H1 (cell line): ENCODE data around the gene SLC6A6. TPM values are rescaled to one million over a fixed set of nuclear protein-coding genes. Genes with fewer than 3 reads are reported as not detected.

Experiments used
- CTCF ChIA-PET: fragments of 300-600 bp; sonication (Branson Sonifier 250); formaldehyde crosslinking; loops from one replicate; lab custom pipeline; 2021; ENCODE audit not compliant: partially characterized antibody; lab: Charles Lee
- POLR2A ChIA-PET: fragments of 300-600 bp; sonication (Branson Sonifier 250); formaldehyde crosslinking; loops from one replicate; lab custom pipeline; 2021; ENCODE audit warnings: inconsistent platforms; ENCODE audit not compliant: partially characterized antibody; lab: Charles Lee
- DNase-seq, 2 experiments: peaks; one replicate each; pipeline versions ENCODE4 v3.0.0 to v3.0.0-alpha.2; 2010 to 2022; ENCODE audit warnings: low spot score in 2 of 2, low read depth in 1 of 2, mixed read lengths in 1 of 2
- FAIRE-seq: peaks from 2 replicates; lab custom pipeline; 2011; peaks lifted over from hg19 to GRCh38; lab: Jason Lieb, UNC
- H2AFZ ChIP-seq: 2 replicates; pipeline ENCODE4 v1.8.1; 2012; ENCODE audit warnings: low read length, inconsistent platforms
- H2AK5ac ChIP-seq: 2 replicates; pipeline ENCODE4 v1.6.1; 2013; ENCODE audit warnings: low read depth, low read length
- H2BK120ac ChIP-seq: replicated peaks from 2 replicates; pipeline ENCODE3; 2013; ENCODE audit warnings: low read depth, low read length, inconsistent platforms
- H2BK12ac ChIP-seq: 2 replicates; pipeline ENCODE4 v1.6.1; 2013; ENCODE audit warnings: low read depth, low read length
- H2BK15ac ChIP-seq: 2 replicates; pipeline ENCODE4 v1.6.1; 2013; ENCODE audit warnings: low read length
- H2BK20ac ChIP-seq: 2 replicates; pipeline ENCODE4 v1.6.1; 2013; ENCODE audit warnings: low read length
- H2BK5ac ChIP-seq: 2 replicates; pipeline ENCODE4 v1.6.1; 2013; ENCODE audit warnings: low read depth, low read length
- H3K14ac ChIP-seq: 2 replicates; pipeline ENCODE4 v1.6.1; 2013; ENCODE audit warnings: inconsistent platforms; ENCODE audit not compliant: insufficient read length
- H3K18ac ChIP-seq: 2 replicates; pipeline ENCODE4 v1.6.1; 2013; ENCODE audit warnings: low read length; ENCODE audit errors: extremely low read depth
- H3K23ac ChIP-seq: 2 replicates; pipeline ENCODE4 v1.6.1; 2013; ENCODE audit warnings: inconsistent platforms; ENCODE audit not compliant: insufficient read length
- H3K23me2 ChIP-seq: 2 replicates; pipeline ENCODE4 v1.6.1; 2013; ENCODE audit warnings: low read depth, low read length
- H3K27ac ChIP-seq: 2 replicates; pipeline ENCODE4 v1.6.1; 2011; ENCODE audit warnings: low read depth, low read length, inconsistent platforms
- H3K27me3 ChIP-seq, 4 experiments: replicated peaks in 1 of 4; 1 replicate in 1 of 4; 2 replicates in 3 of 4; pipeline versions ENCODE4 v1.6.1 to v1.8.1; 2011 to 2013; ENCODE audit warnings: low read length in 3 of 4, mild to moderate bottlenecking in 3 of 4, inconsistent platforms in 2 of 4, mixed read lengths in 2 of 4, moderate library complexity in 1 of 4; ENCODE audit not compliant: control insufficient read depth in 3 of 4, insufficient read depth in 3 of 4; ENCODE audit errors: extremely low read depth in 1 of 4
- H3K36me3 ChIP-seq, 4 experiments: 2 replicates each; pipeline versions ENCODE4 v1.6.1 to v1.8.1; 2011 to 2013; ENCODE audit warnings: mild to moderate bottlenecking in 4 of 4, low read length in 3 of 4, moderate library complexity in 2 of 4, control low read depth in 1 of 4, inconsistent platforms in 1 of 4; ENCODE audit not compliant: insufficient read depth in 4 of 4, control insufficient read depth in 2 of 4
- H3K4ac ChIP-seq: replicated peaks from 2 replicates; pipeline ENCODE3; 2013; ENCODE audit warnings: low read length, low read depth, mixed read lengths, inconsistent platforms; ENCODE audit not compliant: insufficient read length
- H3K4me1 ChIP-seq, 4 experiments: replicated peaks in 1 of 4; 1 replicate in 1 of 4; 2 replicates in 3 of 4; pipeline versions ENCODE4 v1.6.1 to v1.8.1; 2011 to 2013; ENCODE audit warnings: low read length in 3 of 4, inconsistent platforms in 2 of 4, mixed read lengths in 1 of 4; ENCODE audit not compliant: insufficient read depth in 4 of 4, control insufficient read depth in 3 of 4
- H3K4me2 ChIP-seq, 2 experiments: 2 replicates each; pipeline versions ENCODE4 v1.6.1 to v1.8.1; 2011 to 2013; ENCODE audit warnings: low read depth in 2 of 2, low read length in 2 of 2, control low read depth in 1 of 2, inconsistent platforms in 1 of 2, mild to moderate bottlenecking in 1 of 2; ENCODE audit not compliant: insufficient read depth in 1 of 2
- H3K4me3 ChIP-seq, 4 experiments: fragments of 200-600, 300-600 bp in 1 of 4; sonication (generic), shearing (Covaris generic), sonication (Bioruptor Twin) in 1 of 4; 2 replicates each; pipeline versions ENCODE4 v1.5.1 to v1.8.1; 2011 to 2016; ENCODE audit warnings: low read length in 4 of 4, low read depth in 3 of 4, control low read depth in 2 of 4, inconsistent platforms in 2 of 4, mild to moderate bottlenecking in 2 of 4, mixed read lengths in 1 of 4, moderate library complexity in 1 of 4; ENCODE audit not compliant: insufficient read depth in 2 of 4; ENCODE audit errors: extremely low read depth in 1 of 4
- H3K56ac ChIP-seq: replicated peaks from 2 replicates; pipeline ENCODE3; 2013; ENCODE audit warnings: low read depth, mild to moderate bottlenecking, mixed read lengths, low read length, inconsistent platforms; ENCODE audit not compliant: insufficient read length
- H3K79me1 ChIP-seq: 2 replicates; pipeline ENCODE4 v1.6.1; 2013; ENCODE audit warnings: low read depth, low read length, control low read depth
- H3K79me2 ChIP-seq, 2 experiments: 2 replicates each; pipeline versions ENCODE4 v1.6.1 to v1.8.1; 2012 to 2013; ENCODE audit warnings: low read length in 2 of 2, mild to moderate bottlenecking in 2 of 2, inconsistent platforms in 1 of 2; ENCODE audit not compliant: insufficient read depth in 2 of 2, control insufficient read depth in 1 of 2
- H3K9ac ChIP-seq, 4 experiments: replicated peaks in 1 of 4; 1 replicate in 1 of 4; 2 replicates in 3 of 4; pipeline versions ENCODE4 v1.6.1 to v1.8.1; 2011 to 2013; ENCODE audit warnings: low read depth in 3 of 4, low read length in 3 of 4, control low read depth in 2 of 4, mild to moderate bottlenecking in 2 of 4, moderate library complexity in 2 of 4, inconsistent platforms in 1 of 4; ENCODE audit errors: extremely low read depth in 1 of 4
- H3K9me3 ChIP-seq, 2 experiments: 2 replicates each; pipeline versions ENCODE4 v1.6.1 to v1.8.1; 2012 to 2013; ENCODE audit warnings: mild to moderate bottlenecking in 2 of 2, moderate library complexity in 2 of 2, control low read depth in 1 of 2, inconsistent platforms in 1 of 2, low read depth in 1 of 2, low read length in 1 of 2, mixed read lengths in 1 of 2; ENCODE audit not compliant: insufficient read depth in 2 of 2
- H4K20me1 ChIP-seq, 2 experiments: replicated peaks in 1 of 2; 2 replicates each; pipeline versions ENCODE3 to v1.8.1; 2011 to 2013; ENCODE audit warnings: inconsistent platforms in 2 of 2, low read length in 2 of 2, mild to moderate bottlenecking in 1 of 2; ENCODE audit not compliant: insufficient read depth in 2 of 2, control insufficient read depth in 1 of 2
- H4K5ac ChIP-seq: 2 replicates; pipeline ENCODE4 v1.6.1; 2013; ENCODE audit warnings: low read length, low read depth, mixed read lengths, inconsistent platforms; ENCODE audit not compliant: insufficient read length
- H4K8ac ChIP-seq: 2 replicates; pipeline ENCODE4 v1.8.0; 2013; ENCODE audit warnings: mild to moderate bottlenecking, moderate library complexity, low read length, inconsistent platforms; ENCODE audit not compliant: insufficient read depth; ENCODE audit errors: extremely low read depth
- H4K91ac ChIP-seq: replicated peaks from 2 replicates; pipeline ENCODE3; 2013; ENCODE audit warnings: low read length, mixed read lengths, inconsistent platforms; ENCODE audit not compliant: insufficient read length
- EP300 ChIP-seq, 2 experiments: IDR thresholded peaks; 1 replicate in 1 of 2; 2 replicates in 1 of 2; pipeline ENCODE4 v1.6.1; 2011 to 2012; ENCODE audit warnings: low read depth in 2 of 2, low read length in 2 of 2, mild to moderate bottlenecking in 2 of 2, borderline replicate concordance in 1 of 2, inconsistent platforms in 1 of 2, moderate library complexity in 1 of 2
- TAF1 ChIP-seq: IDR thresholded peaks from 2 replicates; pipeline ENCODE4 v1.6.1; 2011; ENCODE audit warnings: mild to moderate bottlenecking, low read depth, low read length
- WGBS, 2 experiments: shearing (Covaris generic) in 1 of 2; methylation state at CpG; one replicate each; pipeline versions ENCODE4 v1.1.6 to v1.1.7; 2013 to 2015; ENCODE audit warnings: low lambda C conversion rate in 2 of 2, mixed read lengths in 2 of 2, inconsistent platforms in 1 of 2, low coverage in 1 of 2, missing lambda C conversion rate in 1 of 2; ENCODE audit not compliant: insufficient replicate concordance in 2 of 2, insufficient coverage in 1 of 2, insufficient read length in 1 of 2; ENCODE audit errors: extremely low coverage in 1 of 2, missing lambda C conversion rate in 1 of 2; 5-methylcytosine and 5-hydroxymethylcytosine counted together
- polyA plus RNA-seq, 7 experiments: library from polyadenylated mRNA; depleted of rRNA in 3 of 7; stranded (reverse) in 5 of 7; unstranded in 2 of 7; fragments of >200 nt in 5 of 7; fragments of 200-250 nt in 2 of 7; gene quantifications; 1 replicate in 5 of 7; 2 replicates in 1 of 7; 4 replicates in 1 of 7; pipeline versions ENCODE4 v1.2.1 to v1.2.3, GENCODE V29; 2011 to 2013; ENCODE audit warnings: missing spikeins in 2 of 7, mixed read lengths in 2 of 7
- total RNA-seq: library from RNA; stranded (reverse); fragmentation: NEBNext Ultra II Directional; extraction: Animal tissue kit (Norgen Biotek cat#: 25700); gene quantifications from 2 replicates; pipeline ENCODE4 v1.2.1, GENCODE V29; 2021
- TF ChIP-seq, protein P1 (sequence below): IDR thresholded peaks from 2 replicates; pipeline ENCODE4 v1.6.1; 2012; ENCODE audit warnings: inconsistent platforms

Gene SLC6A6
- total and polyA plus RNA-seq, 2 of the 8 experiments (the other 6 are each of a cell fraction or from before 2014, with no cell fraction given), result 66.2 to 144 TPM

DNA sequence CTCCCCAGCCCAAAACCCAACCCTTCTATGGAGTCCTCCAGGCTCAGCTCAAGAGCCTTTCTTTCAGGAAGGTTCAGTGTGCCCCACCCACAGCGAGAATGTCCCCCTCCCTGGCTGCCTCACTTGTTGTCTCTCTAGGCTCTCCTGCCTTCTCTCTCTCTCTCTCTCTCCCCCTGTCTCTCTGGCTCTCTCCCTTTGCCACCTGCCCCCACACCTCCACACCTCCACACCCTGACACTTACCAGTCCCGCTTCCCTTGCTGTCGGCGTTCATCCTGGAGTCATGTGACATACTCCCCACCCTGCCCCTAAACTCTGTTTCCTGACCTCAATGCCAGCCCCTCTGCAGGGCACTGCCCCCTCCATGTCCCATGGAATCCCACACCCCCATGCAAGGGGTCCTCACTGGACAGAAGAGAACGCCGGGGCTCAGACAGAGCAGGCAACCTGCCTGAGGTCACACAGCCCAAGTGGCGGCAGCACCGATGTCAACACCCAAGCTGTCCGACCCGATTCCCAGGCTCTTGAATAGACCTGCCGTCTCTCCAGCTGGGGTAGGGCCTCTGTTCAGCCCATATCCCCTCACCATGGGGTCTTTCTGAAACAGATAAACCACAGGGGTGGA, 28.5 kb upstream of the SLC6A6 start:
- Histone ChIP-seq H3K56ac (no peak overlapping the region), H3K9me3 (no peaks in the 10 kb centered on the region), H3K23ac (no peak overlapping the region), H3K14ac (no peak overlapping the region), H2AFZ (no peak overlapping the region), H3K9ac (no peak overlapping the region; a peak in 1 of 7 replicates), H4K91ac (no peak overlapping the region), H3K4me2 (no peak overlapping the region), H3K27me3 (no peaks in the 10 kb centered on the region), H2BK12ac (peak overlapping the region; percentile 68; the same call in 1 of the 2 replicates), H3K79me1 (no peaks in the 10 kb centered on the region), H2BK15ac (peak overlapping the region; percentile 4; the same call in 1 of the 2 replicates), H4K5ac (no peak overlapping the region), H2BK120ac (no peak overlapping the region), H2BK5ac (no peak overlapping the region), H4K20me1 (no peaks in the 10 kb centered on the region), H3K4me3 (no peak overlapping the region), H4K8ac (no peak overlapping the region; the same call in 1 of the 2 replicates), H3K23me2 (no peaks in the 10 kb centered on the region), H3K27ac (no peak overlapping the region), H3K4ac (no peak overlapping the region), H3K4me1 (peaks cover 2 to 13% (median 3%) of the 10 kb centered on the region in 4 experiments; a peak in 6 of 7 replicates), H3K36me3 (no peaks in the 10 kb centered on the region), H3K18ac (0 out of 2 replicates have a peak overlapping the region, but pooled peaks have one; percentile 32), H2AK5ac (no peak overlapping the region), H2BK20ac (no peak overlapping the region), H3K79me2 (no peaks in the 10 kb centered on the region)
- POLR2A ChIA-PET, result interaction anchor here (0.6 to 0.9 kb wide), 2 partner anchors 68 to 241 kb away, joined by 3 to 4 read pairs; no protein-coding TSS in a partner anchor
- 94% methylated on average over 11 of the region's 11 CpGs; no CpG with 5 or more reads in 1 of the 2 experiments for WGBS, 2 experiments
- FAIRE-seq (no peak), DNase-seq (no peak)
- TF ChIP-seq EP300 (IDR thresholded peaks at IDR 0.05; ENCODE audit: borderline replicate concordance in 1 of 2, low read depth in 2 of 2, low read length in 2 of 2), result no peak
- TF ChIP-seq TAF1, result no peak
- TF ChIP-seq, protein P1, sequence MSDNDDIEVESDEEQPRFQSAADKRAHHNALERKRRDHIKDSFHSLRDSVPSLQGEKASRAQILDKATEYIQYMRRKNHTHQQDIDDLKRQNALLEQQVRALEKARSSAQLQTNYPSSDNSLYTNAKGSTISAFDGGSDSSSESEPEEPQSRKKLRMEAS, result no peak
- CTCF ChIA-PET, result interaction anchor here (0.9 to 7.4 kb wide), 14 partner anchors 8 to 142 kb away, joined by 3 to 70 read pairs (median 4); no protein-coding TSS in a partner anchor
